ENCODE measurements around the gene NSG1.

DNA sequence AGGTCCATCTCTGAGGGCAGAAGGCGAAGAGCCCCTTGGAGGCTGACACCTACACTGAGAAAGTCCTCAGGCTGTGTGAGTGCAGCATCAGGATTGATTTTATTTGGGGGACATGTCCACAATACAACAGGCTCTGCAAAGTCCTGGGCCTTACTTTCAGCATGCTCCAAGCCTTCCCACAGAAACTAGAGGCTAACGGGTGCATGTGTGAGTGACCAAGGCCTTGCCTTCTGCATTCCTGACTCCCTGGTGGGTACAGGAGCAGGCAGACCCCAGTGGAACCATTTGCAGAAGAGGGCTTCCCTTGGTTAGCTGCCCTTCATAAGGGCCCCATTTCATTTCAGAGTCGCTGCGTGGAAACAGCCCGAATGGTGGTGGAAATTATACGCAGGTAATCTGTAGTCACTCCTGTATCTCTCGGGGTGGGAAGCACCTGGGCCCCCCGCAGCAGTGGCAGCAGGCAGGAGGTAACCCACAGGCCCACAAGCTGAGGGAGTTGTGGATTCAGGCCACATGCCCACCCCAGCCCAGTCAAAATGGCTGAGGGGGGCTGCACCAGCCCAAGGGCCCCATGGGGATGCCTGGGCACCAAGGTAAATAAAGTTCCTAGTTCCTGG is 37.7 kb downstream of the NSG1 start:
- TF ChIP-seq EZH2 (IDR thresholded peaks at IDR 0.05; ENCODE audit: insufficient read depth, poor library complexity, severe bottlenecking) (no peak), EZH2phosphoT487 (IDR thresholded peaks at IDR 0.05; ENCODE audit: insufficient read depth, low read depth) (no peak)

Data from GM23248 (cell line).